Keratinocyte (primary cell): ENCODE data around the gene C15orf39. TPM values are rescaled to one million over a fixed set of nuclear protein-coding genes. Genes with fewer than 3 reads are reported as not detected.

Experiments used
- DNase-seq: peaks from one replicate; pipeline ENCODE4 v3.0.0-alpha.2; 2011; ENCODE audit warnings: low read depth, missing footprints, low spot score
- FAIRE-seq: peaks from 2 replicates; lab custom pipeline; 2011; peaks lifted over from hg19 to GRCh38; lab: Jason Lieb, UNC
- H2AFZ ChIP-seq: 2 replicates; pipeline ENCODE4 v1.6.0; 2012; ENCODE audit warnings: low read length, control low read depth, inconsistent platforms; ENCODE audit not compliant: control insufficient read depth
- H3K27ac ChIP-seq: 2 replicates; pipeline ENCODE4 v1.5.1; 2011; ENCODE audit warnings: low read length; ENCODE audit not compliant: control insufficient read depth, insufficient read depth
- H3K27me3 ChIP-seq: 3 replicates; pipeline ENCODE4 v1.6.0; 2011; ENCODE audit warnings: low read length; ENCODE audit not compliant: control insufficient read depth, insufficient read depth; ENCODE audit errors: extremely low read depth
- H3K36me3 ChIP-seq, 2 experiments: 2 replicates in 1 of 2; 3 replicates in 1 of 2; pipeline ENCODE4 v1.5.1; 2011; ENCODE audit warnings: low read length in 2 of 2, mild to moderate bottlenecking in 1 of 2; ENCODE audit not compliant: control insufficient read depth in 2 of 2, insufficient read depth in 2 of 2; ENCODE audit errors: extremely low read depth in 1 of 2
- H3K4me1 ChIP-seq: 3 replicates; pipeline ENCODE4 v1.5.1; 2011; ENCODE audit warnings: low read length; ENCODE audit not compliant: control insufficient read depth, insufficient read depth; ENCODE audit errors: extremely low read depth
- H3K4me2 ChIP-seq: 3 replicates; pipeline ENCODE4 v1.6.0; 2011; ENCODE audit warnings: low read depth, low read length; ENCODE audit not compliant: control insufficient read depth, insufficient read depth; ENCODE audit errors: extremely low read depth
- H3K4me3 ChIP-seq, 3 experiments: fragments of 200-600 bp in 1 of 3; sonication (generic) in 1 of 3; 2 replicates in 2 of 3; 3 replicates in 1 of 3; pipeline ENCODE4 v1.5.1; 2011 to 2016; ENCODE audit warnings: low read length in 3 of 3, mild to moderate bottlenecking in 3 of 3, control low read depth in 2 of 3, inconsistent platforms in 1 of 3, low read depth in 1 of 3, mixed read lengths in 1 of 3, mixed run types in 1 of 3, moderate library complexity in 1 of 3; ENCODE audit not compliant: control insufficient read depth in 2 of 3, insufficient read depth in 2 of 3; ENCODE audit errors: extremely low read depth in 1 of 3
- H3K79me2 ChIP-seq: 2 replicates; pipeline ENCODE4 v1.6.0; 2012; ENCODE audit warnings: low read length; ENCODE audit not compliant: control insufficient read depth, insufficient read depth
- H3K9ac ChIP-seq: 3 replicates; pipeline ENCODE4 v1.6.0; 2011; ENCODE audit warnings: low read length; ENCODE audit not compliant: control insufficient read depth, insufficient read depth; ENCODE audit errors: extremely low read depth
- H3K9me1 ChIP-seq: 3 replicates; pipeline ENCODE4 v1.6.0; 2011; ENCODE audit warnings: low read length; ENCODE audit not compliant: control insufficient read depth, insufficient read depth; ENCODE audit errors: extremely low read depth
- H3K9me3 ChIP-seq: 2 replicates; pipeline ENCODE4 v1.5.1; 2012; ENCODE audit warnings: low read depth, low read length; ENCODE audit not compliant: control insufficient read depth
- H4K20me1 ChIP-seq: 3 replicates; pipeline ENCODE4 v1.6.0; 2011; ENCODE audit warnings: low read length; ENCODE audit not compliant: control insufficient read depth, insufficient read depth; ENCODE audit errors: extremely low read depth
- EZH2 ChIP-seq: IDR thresholded peaks from one replicate; pipeline ENCODE4 v1.6.1; 2012; ENCODE audit warnings: inconsistent platforms, mild to moderate bottlenecking, low read length, moderate library complexity
- dilution Hi-C: fragments of 300-500 bp; cut with MboI; formaldehyde crosslinking; loops from one replicate; pipeline ENCODE4 v1.7.0; 2020; ENCODE audit warnings: low sequenced_read_pairs; ENCODE audit not compliant: extremely low pct_ligation_motif_present
- polyA plus RNA-seq, 5 experiments: library from polyadenylated mRNA; depleted of rRNA in 3 of 5; stranded (reverse) in 3 of 5; stranded (forward) in 1 of 5; unstranded in 1 of 5; fragments of >200 nt; gene quantifications; 1 replicate in 1 of 5; 2 replicates in 3 of 5; 3 replicates in 1 of 5; pipeline versions ENCODE4 v1.2.1 to v1.2.3, GENCODE V29; 2011 to 2012; ENCODE audit warnings: missing spikeins in 2 of 5, low read depth in 1 of 5, low replicate concordance in 1 of 5
- TF ChIP-seq, protein P1 (sequence below), 3 experiments: IDR thresholded peaks in 1 of 3; conservative IDR thresholded peaks in 1 of 3; optimal IDR thresholded peaks in 1 of 3; 2 replicates in 2 of 3; 3 replicates in 1 of 3; pipeline versions ENCODE3 to v1.5.1; 2011; ENCODE audit warnings: low read length in 3 of 3, mild to moderate bottlenecking in 3 of 3, moderate library complexity in 2 of 3, control low read depth in 1 of 3, inconsistent platforms in 1 of 3; ENCODE audit not compliant: insufficient read depth in 2 of 3; ENCODE audit errors: extremely low read depth in 1 of 3

C15orf39 gene
- polyA plus RNA-seq, 1 donor (not counting 4 experiments of a cell fraction or from before 2014, with no cell fraction given), result 1.8 TPM

DNA sequence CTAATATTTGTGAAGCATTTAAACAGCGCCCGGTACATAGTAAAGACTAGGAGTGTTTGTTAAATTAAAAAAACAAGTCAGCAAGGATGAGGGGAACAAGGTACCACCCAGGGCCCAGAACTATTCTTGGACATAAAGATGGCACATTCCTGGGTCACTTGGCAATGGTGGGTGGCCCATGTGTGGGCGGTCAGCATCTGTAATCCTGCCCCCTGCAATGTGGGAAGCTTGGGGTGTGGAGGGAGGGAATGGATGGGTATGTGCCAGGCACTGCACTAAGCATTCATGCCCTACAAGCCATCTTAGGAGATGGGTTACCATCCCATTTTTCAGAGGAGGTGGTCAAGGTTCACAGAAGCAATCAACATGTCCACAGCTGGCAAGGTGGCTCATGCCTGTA is 7.3 kb upstream of the C15orf39 start:
- H2AFZ ChIP-seq, result no peak overlapping the region
- H3K36me3 ChIP-seq, result no peaks in the 10 kb centered on the region
- peaks cover 12% of the 10 kb centered on the region for H3K27me3 ChIP-seq
- no peak for DNase-seq
- H3K9ac ChIP-seq, result no peak overlapping the region
- no peaks in the 10 kb centered on the region for H3K79me2 ChIP-seq
- TF ChIP-seq, protein P1, sequence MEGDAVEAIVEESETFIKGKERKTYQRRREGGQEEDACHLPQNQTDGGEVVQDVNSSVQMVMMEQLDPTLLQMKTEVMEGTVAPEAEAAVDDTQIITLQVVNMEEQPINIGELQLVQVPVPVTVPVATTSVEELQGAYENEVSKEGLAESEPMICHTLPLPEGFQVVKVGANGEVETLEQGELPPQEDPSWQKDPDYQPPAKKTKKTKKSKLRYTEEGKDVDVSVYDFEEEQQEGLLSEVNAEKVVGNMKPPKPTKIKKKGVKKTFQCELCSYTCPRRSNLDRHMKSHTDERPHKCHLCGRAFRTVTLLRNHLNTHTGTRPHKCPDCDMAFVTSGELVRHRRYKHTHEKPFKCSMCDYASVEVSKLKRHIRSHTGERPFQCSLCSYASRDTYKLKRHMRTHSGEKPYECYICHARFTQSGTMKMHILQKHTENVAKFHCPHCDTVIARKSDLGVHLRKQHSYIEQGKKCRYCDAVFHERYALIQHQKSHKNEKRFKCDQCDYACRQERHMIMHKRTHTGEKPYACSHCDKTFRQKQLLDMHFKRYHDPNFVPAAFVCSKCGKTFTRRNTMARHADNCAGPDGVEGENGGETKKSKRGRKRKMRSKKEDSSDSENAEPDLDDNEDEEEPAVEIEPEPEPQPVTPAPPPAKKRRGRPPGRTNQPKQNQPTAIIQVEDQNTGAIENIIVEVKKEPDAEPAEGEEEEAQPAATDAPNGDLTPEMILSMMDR (optimal IDR thresholded peaks at IDR 0.05 in 1 of 3, IDR thresholded peaks at IDR 0.05 in 1 of 3, conservative IDR thresholded peaks at IDR 0.05 in 1 of 3; ENCODE audit: extremely low read depth in 1 of 3, insufficient read depth in 2 of 3, low read length in 3 of 3), result no peak
- TF ChIP-seq EZH2, result no peak
- dilution Hi-C loops, result no loop called here
- no peak overlapping the region for H3K4me2 ChIP-seq
- no peaks in the 10 kb centered on the region for H3K9me1 ChIP-seq
- H3K27ac ChIP-seq, result no peak overlapping the region
- no peaks in the 10 kb centered on the region for H4K20me1 ChIP-seq
- no peak overlapping the region for H3K4me3 ChIP-seq
- FAIRE-seq, result no peak
- H3K4me1 ChIP-seq, result no peaks in the 10 kb centered on the region
- H3K9me3 ChIP-seq, result no peaks in the 10 kb centered on the region

DNA sequence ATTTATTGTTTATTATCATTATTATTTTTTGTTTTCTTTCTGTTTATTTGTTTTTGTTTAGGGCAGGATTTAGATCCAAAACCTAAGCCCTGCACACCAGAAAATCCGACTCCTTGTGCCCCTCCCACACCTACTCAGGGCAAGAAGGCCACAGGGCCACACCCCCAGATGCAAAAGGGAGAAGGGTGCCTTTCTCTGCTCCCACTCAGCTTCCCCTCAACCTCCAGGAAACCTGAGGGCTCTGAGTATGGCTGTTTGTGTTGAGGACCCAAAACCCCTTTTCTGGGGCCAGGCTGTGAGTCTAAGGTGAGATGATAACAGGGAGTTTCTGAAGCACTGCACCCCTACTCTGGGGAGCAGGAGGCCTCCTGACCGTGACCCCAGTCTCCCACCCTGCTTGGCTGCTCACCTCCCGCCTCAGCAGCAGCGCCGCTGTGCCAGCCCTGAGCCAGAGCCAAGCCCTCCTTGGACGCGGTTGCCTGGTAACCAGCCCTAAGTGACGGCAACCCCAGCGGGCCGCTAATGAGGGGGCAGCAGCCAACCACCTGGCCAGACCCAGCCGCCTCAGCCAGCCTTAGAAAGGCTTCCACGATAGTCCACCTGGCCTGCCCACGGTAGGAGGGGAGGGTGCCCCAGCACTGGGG is 6.4 kb upstream of the C15orf39 start:
- no peaks in the 10 kb centered on the region for H3K79me2 ChIP-seq
- no peaks in the 10 kb centered on the region for H3K9me3 ChIP-seq
- H3K27ac ChIP-seq, result no peak overlapping the region
- H3K27me3 ChIP-seq, result peaks cover 12% of the 10 kb centered on the region
- H3K4me1 ChIP-seq, result peaks cover 5% of the 10 kb centered on the region
- no peak for TF ChIP-seq EZH2
- TF ChIP-seq, protein P1 (optimal IDR thresholded peaks at IDR 0.05 in 1 of 3, IDR thresholded peaks at IDR 0.05 in 1 of 3, conservative IDR thresholded peaks at IDR 0.05 in 1 of 3; ENCODE audit: extremely low read depth in 1 of 3, insufficient read depth in 2 of 3, low read length in 3 of 3), result no peak
- no peak overlapping the region for H3K4me2 ChIP-seq
- dilution Hi-C loops, result no loop called here
- DNase-seq (no peak), FAIRE-seq (no peak)
- no peaks in the 10 kb centered on the region for H3K9me1 ChIP-seq
- H3K4me3 ChIP-seq, result no peak overlapping the region
- H4K20me1 ChIP-seq, result no peaks in the 10 kb centered on the region
- no peak overlapping the region for H2AFZ ChIP-seq
- no peaks in the 10 kb centered on the region for H3K36me3 ChIP-seq
- H3K9ac ChIP-seq, result no peak overlapping the region
